Neural cell (in vitro differentiated cells): ENCODE measurements around the gene CRLF2. TPM values are rescaled to one million over a fixed set of nuclear protein-coding genes. Genes with fewer than 3 reads are reported as not detected.

ENCODE experiments used
- H2AFZ ChIP-seq: fragments of 200-600, 300-800 bp; sonication (generic), shearing (Covaris generic); 2 replicates; pipeline ENCODE4 v1.6.0; 2014; ENCODE audit warnings: low read depth, mild to moderate bottlenecking, antibody characterized with exemption, low read length, moderate library complexity
- H3F3A ChIP-seq: fragments of 200-600 bp; shearing (Covaris generic); 2 replicates; pipeline ENCODE4 v1.6.1; 2016; ENCODE audit warnings: mild to moderate bottlenecking, moderate library complexity, mixed read lengths, antibody characterized with exemption, low read length; ENCODE audit not compliant: insufficient read depth, poor library complexity, severe bottlenecking
- H3K27ac ChIP-seq: fragments of 200-600, 300-800 bp; sonication (generic), shearing (Covaris generic); 2 replicates; pipeline ENCODE4 v1.5.1; 2014; ENCODE audit warnings: mild to moderate bottlenecking, low read length, moderate library complexity
- H3K27me3 ChIP-seq: fragments of 300-800, 200-600 bp; sonication (generic), shearing (Covaris generic); 2 replicates; pipeline ENCODE4 v1.6.0; 2014; ENCODE audit warnings: mild to moderate bottlenecking, low read depth, low read length, moderate library complexity; ENCODE audit not compliant: insufficient read depth
- H3K36me3 ChIP-seq: fragments of 300-800, 200-600 bp; sonication (generic), shearing (Covaris generic); 2 replicates; pipeline ENCODE4 v1.5.1; 2014; ENCODE audit warnings: mild to moderate bottlenecking, antibody characterized with exemption, low read length, moderate library complexity; ENCODE audit not compliant: insufficient read depth
- H3K4me2 ChIP-seq: fragments of 300-800, 200-600 bp; sonication (generic), shearing (Covaris generic); 2 replicates; pipeline ENCODE4 v1.6.0; 2014; ENCODE audit warnings: mild to moderate bottlenecking, low read length
- H3K4me3 ChIP-seq: fragments of 300-800, 200-600 bp; sonication (generic), shearing (Covaris generic); 2 replicates; pipeline ENCODE4 v1.5.1; 2014; ENCODE audit warnings: mild to moderate bottlenecking, low read length, moderate library complexity
- H3K79me2 ChIP-seq: fragments of 200-600 bp; shearing (Covaris generic); replicated peaks from 2 replicates; pipeline ENCODE4 v1.6.0; 2014; ENCODE audit warnings: mild to moderate bottlenecking, low read length, moderate library complexity; ENCODE audit not compliant: insufficient read depth
- H3K9ac ChIP-seq: fragments of 300-800, 200-600 bp; sonication (generic), shearing (Covaris generic); 2 replicates; pipeline ENCODE4 v1.6.1; 2016; ENCODE audit warnings: mild to moderate bottlenecking, low read length, mixed read lengths
- H3K9me2 ChIP-seq: fragments of 200-600 bp; shearing (Covaris generic); 2 replicates; pipeline ENCODE4 v1.6.1; 2016; ENCODE audit warnings: mild to moderate bottlenecking, low read length, mixed read lengths; ENCODE audit not compliant: insufficient read depth
- H3K9me3 ChIP-seq: fragments of 200-600, 300-800 bp; sonication (generic), shearing (Covaris generic); 2 replicates; pipeline ENCODE4 v1.6.1; 2016; ENCODE audit warnings: mild to moderate bottlenecking, mixed run types, low read length, moderate library complexity, mixed read lengths
- H4K20me1 ChIP-seq: fragments of 200-600 bp; shearing (Covaris generic); 2 replicates; pipeline ENCODE4 v1.6.1; 2016; ENCODE audit warnings: mild to moderate bottlenecking, mixed run types; ENCODE audit not compliant: insufficient read depth
- CTCF ChIP-seq: fragments of 450-650 bp; IDR thresholded peaks from 2 replicates; pipeline ENCODE4 v1.5.1; 2014; ENCODE audit warnings: antibody characterized with exemption, mild to moderate bottlenecking, moderate library complexity; ENCODE audit not compliant: poor library complexity, severe bottlenecking
- EP300 ChIP-seq: fragments of 450-650 bp; conservative IDR thresholded peaks from 2 replicates; pipeline ENCODE4 v1.6.1; 2014; ENCODE audit warnings: antibody characterized with exemption, mild to moderate bottlenecking, moderate library complexity; ENCODE audit not compliant: poor library complexity, severe bottlenecking
- EZH2 ChIP-seq: fragments of 200-600, 300-800 bp; shearing (Covaris generic), sonication (generic); IDR thresholded peaks from 2 replicates; pipeline ENCODE4 v1.6.1; 2014; ENCODE audit warnings: antibody characterized with exemption, low read length, borderline replicate concordance, mild to moderate bottlenecking; ENCODE audit not compliant: insufficient read depth, poor library complexity, severe bottlenecking
- MXI1 ChIP-seq: fragments of 450-650 bp; conservative IDR thresholded peaks from 2 replicates; pipeline ENCODE4 v1.6.1; 2014; ENCODE audit warnings: antibody characterized with exemption, mild to moderate bottlenecking; ENCODE audit not compliant: poor library complexity, severe bottlenecking
- POLR2AphosphoS5 ChIP-seq: IDR thresholded peaks from 2 replicates; pipeline ENCODE4 v1.6.1; 2012
- RAD21 ChIP-seq: fragments of 450-650 bp; conservative IDR thresholded peaks from 2 replicates; pipeline ENCODE4 v1.6.1; 2014; ENCODE audit warnings: antibody characterized with exemption, mild to moderate bottlenecking, moderate library complexity
- REST ChIP-seq: IDR thresholded peaks from 2 replicates; pipeline ENCODE4 v1.6.1; 2012; ENCODE audit warnings: borderline replicate concordance
- SMC3 ChIP-seq: fragments of 450-650 bp; conservative IDR thresholded peaks from 2 replicates; pipeline ENCODE4 v1.6.1; 2014; ENCODE audit warnings: antibody characterized with exemption, mild to moderate bottlenecking, moderate library complexity; ENCODE audit not compliant: poor library complexity
- TAF1 ChIP-seq: IDR thresholded peaks from 2 replicates; pipeline ENCODE4 v1.6.1; 2012; ENCODE audit warnings: low read depth
- polyA plus RNA-seq: library from polyadenylated mRNA; depleted of rRNA; stranded (reverse); fragments of >200 nt; gene quantifications from 2 replicates; pipeline ENCODE4 v1.2.3, GENCODE V29; 2014

The CRLF2 gene
- polyA plus RNA-seq, 1 donor from 2014 or later: not detected

GRCh38 chrX:1207496-1208025 is 4.9 kb downstream of the CRLF2 start:
- no peak overlapping the region for H3K27ac ChIP-seq
- H3K9ac ChIP-seq: no peak overlapping the region
- no peaks in the 10 kb centered on the region for H3F3A ChIP-seq
- no peaks in the 10 kb centered on the region for H3K36me3 ChIP-seq
- H3K4me2 ChIP-seq: no peak overlapping the region
- H3K27me3 ChIP-seq: no peaks in the 10 kb centered on the region
- TF ChIP-seq CTCF (no peak), MXI1 (no peak), EP300 (no peak), SMC3 (no peak), EZH2 (no peak), REST (no peak), TAF1 (no peak), RAD21 (no peak), POLR2AphosphoS5 (no peak)
- H3K4me3 ChIP-seq: peak overlapping the region; percentile 25
- H2AFZ ChIP-seq: no peak overlapping the region
- no peaks in the 10 kb centered on the region for H3K9me2 ChIP-seq
- no peaks in the 10 kb centered on the region for H3K79me2 ChIP-seq
- no peaks in the 10 kb centered on the region for H3K9me3 ChIP-seq
- H4K20me1 ChIP-seq: no peaks in the 10 kb centered on the region

- Histone ChIP-seq H3K36me3 (no peaks in the 10 kb centered on the region), H3K27me3 (no peaks in the 10 kb centered on the region), H3K9me2 (no peaks in the 10 kb centered on the region), H3K27ac (peak overlapping the region; percentile 49), H3K9ac (peak overlapping the region; percentile 54), H3K4me3 (peak overlapping the region; percentile 65), H2AFZ (peak overlapping the region; percentile 32), H3F3A (no peaks in the 10 kb centered on the region), H4K20me1 (no peaks in the 10 kb centered on the region), H3K4me2 (peak overlapping the region; percentile 27), H3K79me2 (no peaks in the 10 kb centered on the region), H3K9me3 (no peaks in the 10 kb centered on the region)
- TF ChIP-seq REST: no peak
- peak; percentile 69 for TF ChIP-seq EP300
- TF ChIP-seq POLR2AphosphoS5: peak; percentile 31
- peak; percentile 18 for TF ChIP-seq MXI1
- no peak for TF ChIP-seq CTCF
- TF ChIP-seq RAD21: no peak
- TF ChIP-seq TAF1: no peak
- no peak for TF ChIP-seq SMC3
- TF ChIP-seq EZH2: no peak
Observed at GRCh38 chrX:1205681-1206611, 6.5 kb downstream of the CRLF2 start.
